HepG2 (cell line): Measurements from ENCODE around the gene BABAM1. TPM values are rescaled to one million over a fixed set of nuclear protein-coding genes. Genes with fewer than 3 reads are reported as not detected.

ENCODE experiments used
- DR1 ChIP-seq: sonication (generic); formaldehyde crosslinking; IDR thresholded peaks from 2 replicates; pipeline ENCODE4 v1.8.0; 2021; ENCODE audit warnings: mild to moderate bottlenecking, missing genetic modification reagents, inconsistent platforms
- GPBP1L1 ChIP-seq: sonication (generic); formaldehyde crosslinking; IDR thresholded peaks from 2 replicates; pipeline ENCODE4 v1.5.0; 2020; ENCODE audit warnings: mild to moderate bottlenecking, missing genetic modification reagents
- HOMEZ ChIP-seq: IDR thresholded peaks from 2 replicates; pipeline ENCODE4 v1.6.1; 2016; ENCODE audit warnings: low read depth
- KDM4B ChIP-seq: sonication (generic); formaldehyde crosslinking; IDR thresholded peaks from 2 replicates; pipeline ENCODE4 v1.4.0; 2020; ENCODE audit warnings: missing genetic modification reagents
- KDM5A ChIP-seq: fragments of 200-600 bp; sonication (generic); IDR thresholded peaks from 2 replicates; pipeline ENCODE4 v1.7.0; 2018; ENCODE audit warnings: antibody characterized with exemption, mild to moderate bottlenecking, low read length, borderline replicate concordance
- MNT ChIP-seq: fragments of 450-650 bp; IDR thresholded peaks from 2 replicates; pipeline ENCODE4 v1.6.1; 2016
- NFYC ChIP-seq: IDR thresholded peaks from 2 replicates; pipeline ENCODE4 v1.6.1; 2016; ENCODE audit warnings: missing genetic modification reagents, missing compliant biosample characterization
- RBM22 ChIP-seq: fragments of 200-400 bp; formaldehyde crosslinking; optimal IDR thresholded peaks from 2 replicates; pipeline ENCODE3; 2017; ENCODE audit warnings: mild to moderate bottlenecking, low read length, moderate library complexity
- SALL1 ChIP-seq: sonication (generic); formaldehyde crosslinking; IDR thresholded peaks from 2 replicates; pipeline ENCODE4 v1.8.0; 2022; ENCODE audit warnings: mild to moderate bottlenecking, missing genetic modification reagents
- STAG1 ChIP-seq: sonication (generic); formaldehyde crosslinking; IDR thresholded peaks from 2 replicates; pipeline ENCODE4 v1.4.0; 2020; ENCODE audit warnings: missing genetic modification reagents
- ZNF142 ChIP-seq: sonication (generic); formaldehyde crosslinking; IDR thresholded peaks from 2 replicates; pipeline ENCODE4 v1.4.0; 2020; ENCODE audit warnings: missing genetic modification reagents
- ZNF615 ChIP-seq: sonication (generic); formaldehyde crosslinking; IDR thresholded peaks from 2 replicates; pipeline ENCODE4 v1.5.0; 2020; ENCODE audit warnings: mild to moderate bottlenecking, missing genetic modification reagents, borderline replicate concordance
- ZSCAN29 ChIP-seq: sonication (generic); formaldehyde crosslinking; conservative IDR thresholded peaks from 2 replicates; pipeline ENCODE4 v1.4.0; 2020; ENCODE audit warnings: mild to moderate bottlenecking, missing genetic modification reagents
- polyA plus RNA-seq, 8 experiments: library from polyadenylated mRNA; depleted of rRNA in 3 of 8; stranded (reverse) in 7 of 8; unstranded in 1 of 8; fragments of >200 nt; fragmentation: Illumina TruSeq in 4 of 8; extraction: Trizol in 4 of 8; gene quantifications; 2 replicates each; pipeline versions ENCODE4 v1.2.1 to v1.2.3, GENCODE V29; 2011 to 2016; ENCODE audit warnings: low read depth in 4 of 8, missing spikeins in 1 of 8, mixed read lengths in 1 of 8; ENCODE audit not compliant: insufficient read depth in 1 of 8
- total RNA-seq, 5 experiments: library from RNA; depleted of rRNA; stranded (reverse); fragments of >200 nt; fragmentation: Illumina TruSeq; extraction: Trizol; gene quantifications; 2 replicates each; pipeline ENCODE4 v1.2.3, GENCODE V29; 2016; ENCODE audit warnings: low read depth in 1 of 5

The BABAM1 gene
- total and polyA plus RNA-seq, 2 of the 13 experiments (the other 11 are each of a cell fraction or from before 2014, with no cell fraction given), result 70.0 to 82.0 TPM

GRCh38 chr19:17312189-17313113 is 45.2 kb downstream of the BABAM1 start (continued):
- TF ChIP-seq GPBP1L1 (CRISPR knock-in tag) (no peak), DR1 (CRISPR knock-in tag) (no peak), HOMEZ (CRISPR knock-in tag) (no peak), ZNF615 (CRISPR knock-in tag) (no peak), KDM5A (no peak), SALL1 (no peak), KDM4B (CRISPR knock-in tag) (no peak), ZNF142 (CRISPR knock-in tag) (no peak), RBM22 (no peak), MNT (no peak), ZSCAN29 (CRISPR knock-in tag) (no peak), STAG1 (CRISPR knock-in tag) (no peak), NFYC (CRISPR knock-in tag) (no peak)
